GM20000 (cell line): ENCODE results near the gene CPEB1.

Experiments
- DNase-seq: peaks from one replicate; pipeline ENCODE4 v3.0.0; 2012; ENCODE audit warnings: low spot score
- CTCF ChIP-seq: IDR thresholded peaks from 2 replicates; pipeline ENCODE4 v1.5.1; 2012; ENCODE audit warnings: mild to moderate bottlenecking, control low read depth; ENCODE audit errors: extremely low read depth, missing control alignments

Gene CPEB1

GRCh38 chr15:82571722-82572222 lies 75.4 kb downstream of the CPEB1 start:
- TF ChIP-seq CTCF: no peak
- DNase-seq: no peak

GRCh38 chr15:82570721-82571508 lies 76.2 kb downstream of the CPEB1 start:
- TF ChIP-seq CTCF: no peak

GRCh38 chr15:82569834-82570233 lies 77.3 kb downstream of the CPEB1 start:
- no peak for DNase-seq
- no peak for TF ChIP-seq CTCF

More at GRCh38 chr15:82570721-82571508, 76.2 kb downstream of the CPEB1 start:
- no peak for DNase-seq

GRCh38 chr15:82568986-82569385 lies 78.2 kb downstream of the CPEB1 start:
- TF ChIP-seq CTCF: no peak
- no peak for DNase-seq

GRCh38 chr15:82567661-82568060 lies 79.5 kb downstream of the CPEB1 start:
- DNase-seq: no peak
- TF ChIP-seq CTCF: no peak

GRCh38 chr15:82566690-82567089 lies 80.5 kb downstream of the CPEB1 start:
- DNase-seq: no peak
- no peak for TF ChIP-seq CTCF

GRCh38 chr15:82558502-82558901 lies 88.7 kb downstream of the CPEB1 start:
- no peak for TF ChIP-seq CTCF
- DNase-seq: no peak
